GM21717 (cell line): ENCODE measurements around the gene EFCAB11.
A peak's percentile ranks its signal among the peaks of the same experiment; 100 is the strongest.

Experiments
- ATAC-seq: cut with Tn5 transposase; IDR thresholded peaks from one replicate; pipeline ENCODE4 v1.9.1; 2021; ENCODE audit warnings: mild to moderate bottlenecking, moderate library complexity; ENCODE audit not compliant: unreplicated experiment

Gene EFCAB11

GRCh38 chr14:89957791-89958190 lies 3.3 kb upstream of the EFCAB11 start:
- ATAC-seq = no peak

- ATAC-seq = no peak
These were observed 2.8 kb upstream of the EFCAB11 start for GRCh38 chr14:89957376-89957775.

- no peak for ATAC-seq
These were observed 2.1 kb upstream of the EFCAB11 start for GRCh38 chr14:89956661-89957009.

- ATAC-seq = peak; percentile 54
These were observed 1.5 kb upstream of the EFCAB11 start, which contains the start of gene TDP1 for GRCh38 chr14:89955745-89956660. Gene TDP1, plus strand, starts transcription at chr14:89955927. Its CDS starts 7,188 bp downstream, at chr14:89963115.

GRCh38 chr14:89955022-89955744 lies 653 bp upstream of the EFCAB11 start:
- peak; percentile 12 for ATAC-seq

- no peak for ATAC-seq
These were observed 928 bp downstream of the EFCAB11 start for GRCh38 chr14:89953602-89954001.

GRCh38 chr14:89952576-89952975 lies 2.0 kb downstream of the EFCAB11 start:
- ATAC-seq = no peak

- no peak for ATAC-seq
These were observed 7.2 kb downstream of the EFCAB11 start for GRCh38 chr14:89947344-89947743.

GRCh38 chr14:89941830-89942377 lies 12.6 kb downstream of the EFCAB11 start:
- ATAC-seq = no peak

GRCh38 chr14:89936654-89937185 lies 17.8 kb downstream of the EFCAB11 start:
- ATAC-seq = no peak

GRCh38 chr14:89933002-89933401 lies 21.5 kb downstream of the EFCAB11 start:
- ATAC-seq = no peak

- ATAC-seq = no peak
These were observed 27.2 kb downstream of the EFCAB11 start for GRCh38 chr14:89927186-89927865.

GRCh38 chr14:89926694-89927093 lies 27.8 kb downstream of the EFCAB11 start:
- ATAC-seq = no peak

- no peak for ATAC-seq
These were observed 30.3 kb downstream of the EFCAB11 start for GRCh38 chr14:89924268-89924667.

- ATAC-seq = no peak
These were observed 32.3 kb downstream of the EFCAB11 start for GRCh38 chr14:89922031-89922907.

GRCh38 chr14:89921346-89921745 lies 33.2 kb downstream of the EFCAB11 start:
- ATAC-seq = no peak

GRCh38 chr14:89920056-89920455 lies 34.5 kb downstream of the EFCAB11 start:
- ATAC-seq = no peak

GRCh38 chr14:89918721-89919120 lies 35.8 kb downstream of the EFCAB11 start:
- ATAC-seq = no peak

GRCh38 chr14:89915114-89915878 lies 39.2 kb downstream of the EFCAB11 start:
- no peak for ATAC-seq
